T-helper 1 cell treated with Interleukin-12 subunit alpha and Interleukin-12 subunit beta and Interleukin-4 antibody, amounts not matched to agents 30 μg/mL and 1 μg/mL, for 36 hours (primary cell): ENCODE measurements around the gene SRY.
A peak's percentile ranks its signal among the peaks of the same experiment; 100 is the strongest.
"Not testable (repeated sequence)": the region's sequence is repeated elsewhere in the genome, so short reads cannot be mapped to it uniquely, and the experiment has no call there.

ENCODE experiments used
- H3K27ac Mint-ChIP-seq: one replicate; pipeline ENCODE4 v1.8.0; 2021; ENCODE audit warnings: mild to moderate bottlenecking, mixed read lengths
- H3K27me3 Mint-ChIP-seq: one replicate; pipeline ENCODE4 v1.8.0; 2021; ENCODE audit warnings: low read depth, mixed read lengths
- H3K36me3 Mint-ChIP-seq: one replicate; pipeline ENCODE4 v1.8.0; 2021; ENCODE audit warnings: low read depth, mixed read lengths
- H3K4me1 Mint-ChIP-seq: one replicate; pipeline ENCODE4 v1.8.0; 2021; ENCODE audit warnings: low read depth, mixed read lengths
- H3K4me3 Mint-ChIP-seq: one replicate; pipeline ENCODE4 v1.8.0; 2021; ENCODE audit warnings: mild to moderate bottlenecking, moderate library complexity, mixed read lengths
- H3K9me3 Mint-ChIP-seq: one replicate; pipeline ENCODE4 v1.8.0; 2021; ENCODE audit warnings: mixed read lengths

Gene SRY

DNA sequence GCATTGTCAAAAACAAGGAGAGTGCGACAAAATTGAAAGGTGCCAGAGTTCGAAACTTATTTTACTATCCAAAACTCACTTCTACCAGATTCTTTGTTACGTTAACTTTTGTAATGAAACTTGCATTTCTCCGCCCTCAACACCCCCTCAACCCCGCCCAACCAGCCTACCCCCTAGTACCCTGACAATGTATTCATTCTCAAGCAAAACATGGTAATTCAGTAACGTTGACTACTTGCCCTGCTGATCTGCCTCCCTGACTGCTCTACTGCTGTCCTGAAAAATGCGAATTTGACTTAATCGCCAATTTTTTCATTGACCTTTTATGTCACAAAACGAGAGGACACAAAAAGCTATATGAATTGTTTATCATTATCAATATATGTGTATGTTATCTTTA, at the start of gene SRY:
Gene SRY, minus strand, starts transcription at position 83 of the 400 bp plus-strand sequence. Its CDS starts 79 bp downstream, at position 4.
- H3K27me3 Mint-ChIP-seq, result peaks cover 43% of the 10 kb centered on the region
- no peaks in the 10 kb centered on the region for H3K9me3 Mint-ChIP-seq
- no peak within 1 kb of the TSS for H3K27ac Mint-ChIP-seq
- peaks cover 9% of the 10 kb centered on the region for H3K4me1 Mint-ChIP-seq
- H3K4me3 Mint-ChIP-seq, result peak within 1 kb of the TSS; percentile 64
- H3K36me3 Mint-ChIP-seq, result peaks cover 4% of the 10 kb centered on the region

DNA sequence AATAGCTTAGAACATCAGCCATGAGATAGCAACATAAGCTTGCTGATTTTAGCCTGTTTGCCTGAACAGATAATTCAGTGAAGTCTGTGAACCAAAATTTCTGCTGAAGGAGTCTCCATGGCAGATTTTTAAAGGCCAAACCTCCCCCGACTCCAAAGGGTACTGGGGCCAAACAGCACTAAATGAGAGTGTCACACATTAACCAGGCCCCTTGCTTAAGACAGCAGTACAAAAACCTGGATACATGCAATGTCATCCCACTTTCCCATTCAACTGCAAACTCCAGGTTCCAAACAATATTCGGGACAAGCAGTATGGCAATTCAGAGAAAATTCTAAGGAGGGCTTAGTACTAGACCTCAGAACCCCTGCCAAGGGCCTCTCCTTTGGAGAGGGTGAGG, 49.6 kb upstream of the SRY start:
- H3K4me3 Mint-ChIP-seq, result no peak overlapping the region
- peaks cover 7% of the 10 kb centered on the region for H3K36me3 Mint-ChIP-seq
- H3K4me1 Mint-ChIP-seq, result peaks cover 5% of the 10 kb centered on the region
- no peak overlapping the region for H3K27ac Mint-ChIP-seq
- H3K9me3 Mint-ChIP-seq, result no peaks in the 10 kb centered on the region
- H3K27me3 Mint-ChIP-seq, result peaks cover 6% of the 10 kb centered on the region

GRCh38 chrY:2835230-2835629, 47.7 kb upstream of the SRY start:
- H3K4me3 Mint-ChIP-seq, result no peak overlapping the region

GRCh38 chrY:2828497-2828896, 41.0 kb upstream of the SRY start:
- Mint-ChIP-seq H3K27ac (no peak overlapping the region), H3K27me3 (peaks cover 15% of the 10 kb centered on the region), H3K4me3 (no peak overlapping the region), H3K9me3 (no peaks in the 10 kb centered on the region), H3K4me1 (no peaks in the 10 kb centered on the region), H3K36me3 (peaks cover 2% of the 10 kb centered on the region)

More at GRCh38 chrY:2835230-2835629, 47.7 kb upstream of the SRY start:
- Mint-ChIP-seq H3K4me1 (peaks cover 2% of the 10 kb centered on the region), H3K9me3 (no peaks in the 10 kb centered on the region), H3K27ac (no peak overlapping the region), H3K27me3 (peaks cover 20% of the 10 kb centered on the region), H3K36me3 (peaks cover 4% of the 10 kb centered on the region)

DNA sequence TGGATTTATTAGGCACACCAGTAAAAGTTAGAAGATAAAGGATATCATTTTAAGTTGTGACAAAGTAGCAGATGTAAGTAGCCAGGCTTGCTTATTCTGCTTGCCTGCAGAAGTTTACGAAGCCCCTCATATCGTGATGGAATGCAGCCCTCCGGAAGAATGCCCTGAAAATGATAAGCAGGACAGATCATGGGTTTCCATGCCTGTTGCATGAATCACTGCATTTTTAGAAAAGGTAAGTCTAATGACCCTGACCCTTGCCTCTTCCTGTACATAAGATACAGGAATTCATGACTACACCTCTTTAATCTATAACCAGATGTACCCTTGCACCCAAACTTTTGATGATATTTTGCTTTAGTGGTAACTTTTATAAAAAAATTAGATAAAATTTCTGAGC, 37.0 kb upstream of the SRY start:
- no peaks in the 10 kb centered on the region for H3K4me1 Mint-ChIP-seq
- no peaks in the 10 kb centered on the region for H3K27me3 Mint-ChIP-seq
- H3K4me3 Mint-ChIP-seq, result no peak overlapping the region
- no peaks in the 10 kb centered on the region for H3K9me3 Mint-ChIP-seq
- H3K36me3 Mint-ChIP-seq, result no peaks in the 10 kb centered on the region
- H3K27ac Mint-ChIP-seq, result no peak overlapping the region

- not testable (repeated sequence) for H3K9me3 Mint-ChIP-seq, H3K27ac Mint-ChIP-seq, H3K27me3 Mint-ChIP-seq, H3K4me1 Mint-ChIP-seq, H3K36me3 Mint-ChIP-seq, H3K4me3 Mint-ChIP-seq
Observed at GRCh38 chrY:2817146-2817896, 29.8 kb upstream of the SRY start.

- Mint-ChIP-seq H3K4me3 (no peak overlapping the region), H3K27ac (no peak overlapping the region), H3K36me3 (no peaks in the 10 kb centered on the region), H3K9me3 (no peaks in the 10 kb centered on the region), H3K27me3 (peaks cover 11% of the 10 kb centered on the region), H3K4me1 (peaks cover 4% of the 10 kb centered on the region)
Observed at GRCh38 chrY:2800246-2800645, 12.8 kb upstream of the SRY start.

DNA sequence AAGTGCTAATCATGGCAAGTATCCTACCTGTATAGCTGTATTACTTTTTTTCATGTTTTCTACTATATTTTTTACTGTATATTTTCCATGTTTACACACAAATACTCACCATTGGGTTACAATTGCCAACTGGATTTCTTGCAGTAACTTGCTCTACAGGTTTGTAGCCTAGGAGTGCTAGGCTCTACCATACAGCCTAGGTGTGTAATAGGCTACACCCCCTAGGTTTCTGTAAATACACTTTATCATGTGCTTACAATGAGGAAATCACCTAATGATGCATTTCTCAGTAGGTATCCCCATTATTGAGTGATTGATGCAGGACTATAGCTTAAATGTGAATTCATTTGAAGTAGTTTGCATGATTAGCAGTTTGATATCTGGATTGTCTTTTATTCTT, 10.5 kb upstream of the SRY start:
- peaks cover 4% of the 10 kb centered on the region for H3K4me1 Mint-ChIP-seq
- H3K27me3 Mint-ChIP-seq, result peaks cover 9% of the 10 kb centered on the region
- H3K4me3 Mint-ChIP-seq, result no peak overlapping the region
- no peaks in the 10 kb centered on the region for H3K36me3 Mint-ChIP-seq
- no peaks in the 10 kb centered on the region for H3K9me3 Mint-ChIP-seq
- H3K27ac Mint-ChIP-seq, result no peak overlapping the region

GRCh38 chrY:2796977-2797523, 9.6 kb upstream of the SRY start:
- H3K27ac Mint-ChIP-seq, result no peak overlapping the region
- no peak overlapping the region for H3K4me3 Mint-ChIP-seq
- no peaks in the 10 kb centered on the region for H3K36me3 Mint-ChIP-seq
- H3K4me1 Mint-ChIP-seq, result no peaks in the 10 kb centered on the region
- no peaks in the 10 kb centered on the region for H3K9me3 Mint-ChIP-seq
- peaks cover 6% of the 10 kb centered on the region for H3K27me3 Mint-ChIP-seq

- Mint-ChIP-seq H3K27me3 (peaks cover 47% of the 10 kb centered on the region), H3K36me3 (peaks cover 4% of the 10 kb centered on the region), H3K27ac (no peak overlapping the region)
Observed at GRCh38 chrY:2789756-2790155, 2.3 kb upstream of the SRY start.

GRCh38 chrY:2786876-2787512, 488 bp downstream of the SRY start:
- Mint-ChIP-seq H3K27ac (no peak overlapping the region), H3K4me3 (peak overlapping the region; percentile 64), H3K9me3 (no peaks in the 10 kb centered on the region), H3K27me3 (peaks cover 43% of the 10 kb centered on the region), H3K36me3 (peaks cover 4% of the 10 kb centered on the region), H3K4me1 (peaks cover 9% of the 10 kb centered on the region)

More at GRCh38 chrY:2789756-2790155, 2.3 kb upstream of the SRY start:
- Mint-ChIP-seq H3K4me3 (no peak overlapping the region), H3K9me3 (no peaks in the 10 kb centered on the region), H3K4me1 (peaks cover 9% of the 10 kb centered on the region)
